ENCODE data around the gene THAP11.

The THAP11 gene

GRCh38 chr16:67853670-67854069, 11.6 kb downstream of the THAP11 start:
- H3K36me3 ChIP-seq (ENCODE audit: insufficient read depth, low read length), result peaks cover 6% of the 10 kb centered on the region
- peaks cover 74% of the 10 kb centered on the region for H3K79me2 ChIP-seq (ENCODE audit: insufficient read depth, low read length)
- no peaks in the 10 kb centered on the region for H4K20me1 ChIP-seq (ENCODE audit: insufficient read depth, low read length)
- H3K4me2 ChIP-seq (ENCODE audit: low read length), result no peak overlapping the region
- H3K9me3 ChIP-seq (ENCODE audit: low read length), result no peaks in the 10 kb centered on the region
- no peaks in the 10 kb centered on the region for H3F3A ChIP-seq (ENCODE audit: insufficient read depth, low read length)
- H3K4me1 ChIP-seq (ENCODE audit: insufficient read depth, low read length, severe bottlenecking), result no peaks in the 10 kb centered on the region
- H3K27me3 ChIP-seq (ENCODE audit: insufficient read depth, low read length), result no peaks in the 10 kb centered on the region
- H2AFZ ChIP-seq (ENCODE audit: low read length), result no peak overlapping the region
- TF ChIP-seq CTCF (IDR thresholded peaks at IDR 0.05; ENCODE audit: low read length) (no peak), EZH2 (IDR thresholded peaks at IDR 0.05; ENCODE audit: borderline replicate concordance, low read length) (no peak)
- H3K27ac ChIP-seq (ENCODE audit: low read depth, low read length, poor library complexity, severe bottlenecking), result no peak overlapping the region
- no peak overlapping the region for H3K4me3 ChIP-seq (ENCODE audit: low read depth, low read length, poor library complexity, severe bottlenecking)
- H3K9me2 ChIP-seq (ENCODE audit: low read depth, low read length), result no peaks in the 10 kb centered on the region
- H3K9ac ChIP-seq (ENCODE audit: low read length), result no peak overlapping the region

DNA sequence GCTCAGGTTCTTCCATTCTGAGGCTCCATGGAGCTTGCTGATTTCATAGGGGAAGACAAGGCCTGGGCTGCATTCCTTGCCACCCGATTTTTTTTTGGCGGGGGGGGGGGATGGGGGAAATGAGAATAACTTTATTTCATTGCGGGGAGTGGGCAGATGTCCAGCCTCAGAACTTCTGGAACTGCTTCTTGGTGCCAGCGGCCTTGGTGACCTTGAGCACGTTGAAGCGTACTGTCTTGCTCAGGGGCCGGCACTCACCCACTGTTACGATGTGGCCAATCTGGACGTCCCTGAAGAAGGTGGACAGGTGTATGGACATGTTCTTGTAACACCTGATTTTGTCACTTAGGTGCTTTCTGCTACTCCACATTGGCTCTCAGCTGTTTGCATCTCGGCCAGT, 13.7 kb downstream of the THAP11 start:
- peaks cover 8% of the 10 kb centered on the region; the same call in 1 of the 2 replicates for H3K36me3 ChIP-seq (ENCODE audit: insufficient read depth, low read length)
- peaks cover 72% of the 10 kb centered on the region for H3K79me2 ChIP-seq (ENCODE audit: insufficient read depth, low read length)
- no peaks in the 10 kb centered on the region for H3F3A ChIP-seq (ENCODE audit: insufficient read depth, low read length)
- no peak overlapping the region for H2AFZ ChIP-seq (ENCODE audit: low read length)
- no peak overlapping the region for H3K27ac ChIP-seq (ENCODE audit: low read depth, low read length, poor library complexity, severe bottlenecking)
- no peaks in the 10 kb centered on the region for H4K20me1 ChIP-seq (ENCODE audit: insufficient read depth, low read length)
- no peak overlapping the region for H3K4me3 ChIP-seq (ENCODE audit: low read depth, low read length, poor library complexity, severe bottlenecking)
- no peak for TF ChIP-seq CTCF (IDR thresholded peaks at IDR 0.05; ENCODE audit: low read length)
- TF ChIP-seq EZH2 (IDR thresholded peaks at IDR 0.05; ENCODE audit: borderline replicate concordance, low read length), result no peak
- no peak overlapping the region for H3K4me2 ChIP-seq (ENCODE audit: low read length)
- H3K27me3 ChIP-seq (ENCODE audit: insufficient read depth, low read length), result no peaks in the 10 kb centered on the region
- H3K9me2 ChIP-seq (ENCODE audit: low read depth, low read length), result no peaks in the 10 kb centered on the region
- no peak overlapping the region for H3K9ac ChIP-seq (ENCODE audit: low read length)
- no peaks in the 10 kb centered on the region for H3K4me1 ChIP-seq (ENCODE audit: insufficient read depth, low read length, severe bottlenecking)
- H3K9me3 ChIP-seq (ENCODE audit: low read length), result no peaks in the 10 kb centered on the region

- Histone ChIP-seq H3K9me3 (ENCODE audit: low read length) (no peaks in the 10 kb centered on the region), H3K9ac (ENCODE audit: low read length) (no peak overlapping the region), H3K4me3 (ENCODE audit: low read depth, low read length, poor library complexity, severe bottlenecking) (no peak overlapping the region), H3K4me2 (ENCODE audit: low read length) (no peak overlapping the region), H4K20me1 (ENCODE audit: insufficient read depth, low read length) (no peaks in the 10 kb centered on the region), H3K27me3 (ENCODE audit: insufficient read depth, low read length) (no peaks in the 10 kb centered on the region), H3K79me2 (ENCODE audit: insufficient read depth, low read length) (peaks cover 80% of the 10 kb centered on the region), H3K9me2 (ENCODE audit: low read depth, low read length) (no peaks in the 10 kb centered on the region), H3K4me1 (ENCODE audit: insufficient read depth, low read length, severe bottlenecking) (no peaks in the 10 kb centered on the region), H3F3A (ENCODE audit: insufficient read depth, low read length) (no peaks in the 10 kb centered on the region), H3K36me3 (ENCODE audit: insufficient read depth, low read length) (peaks cover 19% of the 10 kb centered on the region; the same call in 1 of the 2 replicates), H3K27ac (ENCODE audit: low read depth, low read length, poor library complexity, severe bottlenecking) (no peak overlapping the region), H2AFZ (ENCODE audit: low read length) (no peak overlapping the region)
- TF ChIP-seq EZH2 (IDR thresholded peaks at IDR 0.05; ENCODE audit: borderline replicate concordance, low read length), result no peak
Measured at GRCh38 chr16:67856927-67857546, 14.9 kb downstream of the THAP11 start.

Data from OCI-LY1 (cell line).